HL-60 (cell line): ENCODE measurements around the gene AP4M1.
"Not testable (repeated sequence)": the region's sequence is repeated elsewhere in the genome, so short reads cannot be mapped to it uniquely, and the experiment has no call there.

ENCODE experiments used
- DNase-seq, 2 experiments: peaks; one replicate each; pipeline ENCODE4 v3.0.0-alpha.2; 2010 to 2020; ENCODE audit warnings: low read depth in 1 of 2, low spot score in 1 of 2
- H3K27ac ChIP-seq: fragments of 250-450 bp; sonication (Bioruptor Pico); replicated peaks from 2 replicates; pipeline ENCODE4 v1.5.1; 2020; ENCODE audit warnings: mild to moderate bottlenecking, moderate library complexity
- H3K27me3 ChIP-seq: fragments of 250-450 bp; sonication (Bioruptor Pico); 2 replicates; pipeline ENCODE4 v1.5.1; 2021; ENCODE audit warnings: mild to moderate bottlenecking, moderate library complexity; ENCODE audit not compliant: insufficient read depth, poor library complexity, severe bottlenecking
- H3K4me3 ChIP-seq: replicated peaks from 2 replicates; pipeline ENCODE4 v1.5.1; 2011; ENCODE audit warnings: mild to moderate bottlenecking, control low read depth, low read length; ENCODE audit not compliant: insufficient read depth
- GABPA ChIP-seq: IDR thresholded peaks from 2 replicates; pipeline ENCODE4 v1.6.1; 2012; ENCODE audit warnings: low read depth
- POLR2AphosphoS5 ChIP-seq: IDR thresholded peaks from 2 replicates; pipeline ENCODE4 v1.6.1; 2012; ENCODE audit warnings: low read depth
- SPI1 ChIP-seq: IDR thresholded peaks from 2 replicates; pipeline ENCODE4 v1.6.1; 2012; ENCODE audit warnings: low read depth, mild to moderate bottlenecking, borderline replicate concordance
- TF ChIP-seq, protein P1 (sequence below): IDR thresholded peaks from one replicate; pipeline ENCODE4 v1.5.1; 2011; ENCODE audit warnings: low read length, control low read depth, inconsistent platforms; ENCODE audit not compliant: insufficient read depth
- TF ChIP-seq, protein P2 (sequence below): IDR thresholded peaks from 2 replicates; pipeline ENCODE4 v1.6.1; 2012; ENCODE audit warnings: low read depth; ENCODE audit not compliant: insufficient replicate concordance

The AP4M1 gene

GRCh38 chr7:100128637-100128963, 27.2 kb downstream of the AP4M1 start:
- H3K27me3 ChIP-seq, result no peaks in the 10 kb centered on the region
- TF ChIP-seq SPI1 (no peak), POLR2AphosphoS5 (no peak), GABPA (no peak)
- TF ChIP-seq, protein P1, sequence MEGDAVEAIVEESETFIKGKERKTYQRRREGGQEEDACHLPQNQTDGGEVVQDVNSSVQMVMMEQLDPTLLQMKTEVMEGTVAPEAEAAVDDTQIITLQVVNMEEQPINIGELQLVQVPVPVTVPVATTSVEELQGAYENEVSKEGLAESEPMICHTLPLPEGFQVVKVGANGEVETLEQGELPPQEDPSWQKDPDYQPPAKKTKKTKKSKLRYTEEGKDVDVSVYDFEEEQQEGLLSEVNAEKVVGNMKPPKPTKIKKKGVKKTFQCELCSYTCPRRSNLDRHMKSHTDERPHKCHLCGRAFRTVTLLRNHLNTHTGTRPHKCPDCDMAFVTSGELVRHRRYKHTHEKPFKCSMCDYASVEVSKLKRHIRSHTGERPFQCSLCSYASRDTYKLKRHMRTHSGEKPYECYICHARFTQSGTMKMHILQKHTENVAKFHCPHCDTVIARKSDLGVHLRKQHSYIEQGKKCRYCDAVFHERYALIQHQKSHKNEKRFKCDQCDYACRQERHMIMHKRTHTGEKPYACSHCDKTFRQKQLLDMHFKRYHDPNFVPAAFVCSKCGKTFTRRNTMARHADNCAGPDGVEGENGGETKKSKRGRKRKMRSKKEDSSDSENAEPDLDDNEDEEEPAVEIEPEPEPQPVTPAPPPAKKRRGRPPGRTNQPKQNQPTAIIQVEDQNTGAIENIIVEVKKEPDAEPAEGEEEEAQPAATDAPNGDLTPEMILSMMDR, result no peak
- TF ChIP-seq, protein P2, sequence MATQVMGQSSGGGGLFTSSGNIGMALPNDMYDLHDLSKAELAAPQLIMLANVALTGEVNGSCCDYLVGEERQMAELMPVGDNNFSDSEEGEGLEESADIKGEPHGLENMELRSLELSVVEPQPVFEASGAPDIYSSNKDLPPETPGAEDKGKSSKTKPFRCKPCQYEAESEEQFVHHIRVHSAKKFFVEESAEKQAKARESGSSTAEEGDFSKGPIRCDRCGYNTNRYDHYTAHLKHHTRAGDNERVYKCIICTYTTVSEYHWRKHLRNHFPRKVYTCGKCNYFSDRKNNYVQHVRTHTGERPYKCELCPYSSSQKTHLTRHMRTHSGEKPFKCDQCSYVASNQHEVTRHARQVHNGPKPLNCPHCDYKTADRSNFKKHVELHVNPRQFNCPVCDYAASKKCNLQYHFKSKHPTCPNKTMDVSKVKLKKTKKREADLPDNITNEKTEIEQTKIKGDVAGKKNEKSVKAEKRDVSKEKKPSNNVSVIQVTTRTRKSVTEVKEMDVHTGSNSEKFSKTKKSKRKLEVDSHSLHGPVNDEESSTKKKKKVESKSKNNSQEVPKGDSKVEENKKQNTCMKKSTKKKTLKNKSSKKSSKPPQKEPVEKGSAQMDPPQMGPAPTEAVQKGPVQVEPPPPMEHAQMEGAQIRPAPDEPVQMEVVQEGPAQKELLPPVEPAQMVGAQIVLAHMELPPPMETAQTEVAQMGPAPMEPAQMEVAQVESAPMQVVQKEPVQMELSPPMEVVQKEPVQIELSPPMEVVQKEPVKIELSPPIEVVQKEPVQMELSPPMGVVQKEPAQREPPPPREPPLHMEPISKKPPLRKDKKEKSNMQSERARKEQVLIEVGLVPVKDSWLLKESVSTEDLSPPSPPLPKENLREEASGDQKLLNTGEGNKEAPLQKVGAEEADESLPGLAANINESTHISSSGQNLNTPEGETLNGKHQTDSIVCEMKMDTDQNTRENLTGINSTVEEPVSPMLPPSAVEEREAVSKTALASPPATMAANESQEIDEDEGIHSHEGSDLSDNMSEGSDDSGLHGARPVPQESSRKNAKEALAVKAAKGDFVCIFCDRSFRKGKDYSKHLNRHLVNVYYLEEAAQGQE, result no peak
- no peak overlapping the region for H3K4me3 ChIP-seq
- no peak for DNase-seq
- no peak overlapping the region for H3K27ac ChIP-seq

GRCh38 chr7:100130220-100130607, 28.8 kb downstream of the AP4M1 start:
- H3K4me3 ChIP-seq, H3K27me3 ChIP-seq, DNase-seq, H3K27ac ChIP-seq: not testable (repeated sequence)

DNA sequence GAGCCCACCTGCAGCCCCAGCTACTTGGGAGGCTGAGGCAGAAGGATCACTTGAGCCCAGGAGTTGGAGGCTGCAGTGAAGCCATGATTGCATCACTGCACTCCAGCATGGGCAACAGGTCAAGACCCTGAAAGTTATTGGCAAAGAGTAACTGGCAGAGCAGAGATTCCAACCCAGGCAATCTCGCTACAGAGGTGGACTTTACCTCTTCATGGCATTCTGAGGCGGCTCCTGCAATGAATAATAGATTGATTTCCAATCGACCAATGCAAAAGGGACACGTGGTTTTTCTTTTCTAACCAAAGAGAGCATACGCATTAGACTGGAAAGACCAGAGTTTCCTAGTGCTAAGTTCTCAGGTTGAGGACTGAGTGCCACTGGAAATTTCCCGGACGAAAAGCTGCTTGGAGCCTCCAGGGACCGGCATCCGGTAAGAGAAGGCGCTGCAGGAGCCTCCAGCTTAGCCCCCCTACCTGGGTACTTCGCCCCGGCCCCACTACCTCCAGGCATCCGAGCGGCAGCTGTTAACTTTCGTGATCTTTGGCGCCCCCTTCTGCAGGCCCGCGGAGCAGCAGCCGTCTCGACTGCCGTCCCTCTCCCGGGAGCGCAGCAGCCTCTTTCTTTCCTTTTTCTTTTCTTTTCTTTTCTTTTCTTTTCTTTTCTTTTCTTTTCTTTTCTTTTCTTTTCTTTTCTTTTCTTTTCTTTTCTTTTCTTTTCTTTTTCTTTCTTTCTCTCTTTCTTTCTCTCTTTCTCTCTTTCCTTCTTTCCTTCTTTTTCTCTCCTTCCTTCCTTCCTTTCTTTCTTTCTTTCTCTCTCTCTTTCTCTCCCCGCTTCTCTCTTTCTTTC, 29.4 kb downstream of the AP4M1 start:
- TF ChIP-seq POLR2AphosphoS5, result no peak
- TF ChIP-seq, protein P2, result no peak
- no peak for TF ChIP-seq GABPA
- no peak for TF ChIP-seq SPI1
- TF ChIP-seq, protein P1, result peak; percentile 56
- Histone ChIP-seq H3K4me3 (no peak overlapping the region), H3K27me3 (no peaks in the 10 kb centered on the region), H3K27ac (no peak overlapping the region)
- DNase-seq, result peak in 1 of 2 experiments; percentile 76

DNA sequence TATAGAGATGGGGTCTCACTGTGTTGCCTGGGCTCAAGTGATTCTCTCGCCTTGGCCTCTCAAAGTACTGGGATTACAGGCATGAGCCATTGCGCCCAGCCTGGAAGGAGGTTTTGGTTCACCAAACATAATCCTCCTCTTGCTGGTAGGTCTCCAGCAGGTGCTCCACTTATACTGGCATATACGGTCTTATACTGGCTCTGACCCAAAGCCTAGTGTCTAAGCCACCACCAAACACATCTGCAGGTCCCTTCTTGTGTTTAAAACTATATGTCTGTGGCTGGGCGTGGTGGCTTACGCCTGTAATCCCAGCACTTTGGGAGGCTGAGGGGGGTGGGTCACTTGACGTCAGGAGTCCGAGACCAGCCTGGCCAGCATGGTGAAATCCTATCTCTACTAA, 30.7 kb downstream of the AP4M1 start:
- no peak for DNase-seq
- Histone ChIP-seq H3K27me3 (no peaks in the 10 kb centered on the region), H3K27ac (no peak overlapping the region), H3K4me3 (no peak overlapping the region)
- TF ChIP-seq, protein P1, result no peak
- TF ChIP-seq GABPA (no peak), POLR2AphosphoS5 (no peak)
- TF ChIP-seq, protein P2, result no peak
